A549 (cell line): Measurements from ENCODE around the gene CXXC1. TPM values are rescaled to one million over a fixed set of nuclear protein-coding genes. Genes with fewer than 3 reads are reported as not detected.
"Not testable (repeated sequence)": the region's sequence is repeated elsewhere in the genome, so short reads cannot be mapped to it uniquely, and the experiment has no call there.

ENCODE experiments used
- ATAC-seq, 2 experiments: fragments of 200-7000 bp in 1 of 2; fragments of >200 bp in 1 of 2; cut with Nextera tagmentation in 1 of 2; cut with Tn5 transposase in 1 of 2; 3 replicates each; pipeline versions ENCODE4 v1.8.0 to v1.9.1; 2018 to 2020; ENCODE audit warnings: mild to moderate bottlenecking in 1 of 2, moderate library complexity in 1 of 2
- CTCF ChIA-PET: fragments of 300-600 bp; sonication (Branson Sonifier 250); formaldehyde crosslinking; extraction: SDS; loops from one replicate; lab custom pipeline; 2021; ENCODE audit warnings: antibody characterized with exemption, inconsistent platforms; lab: Yijun Ruan, JAX
- POLR2A ChIA-PET: fragments of 350-600 bp; formaldehyde crosslinking; extraction: SDS; loops from one replicate; lab custom pipeline; 2021; ENCODE audit warnings: antibody characterized with exemption, inconsistent platforms; lab: Yijun Ruan, JAX
- DNase-seq, 2 experiments: peaks; one replicate each; pipeline versions ENCODE4 v3.0.0 to v3.0.0-alpha.2; 2011 to 2016; ENCODE audit warnings: low read depth in 1 of 2, low spot score in 1 of 2
- FAIRE-seq: peaks from 2 replicates; lab custom pipeline; 2011; peaks lifted over from hg19 to GRCh38; lab: Jason Lieb, UNC
- H3K27ac ChIP-seq, 2 experiments: fragments of >200 bp; sonication (Bioruptor Twin); formaldehyde crosslinking; 3 replicates each; pipeline ENCODE4 v1.5.1; 2016 to 2017
- H3K4me1 ChIP-seq: fragments of >200 bp; sonication (Bioruptor Twin); formaldehyde crosslinking; 3 replicates; pipeline ENCODE4 v1.6.1; 2016
- H3K4me2 ChIP-seq: fragments of >200 bp; sonication (Bioruptor Twin); formaldehyde crosslinking; 3 replicates; pipeline ENCODE4 v1.6.1; 2016
- H3K4me3 ChIP-seq: fragments of >200 bp; sonication (Bioruptor Twin); formaldehyde crosslinking; 3 replicates; pipeline ENCODE4 v1.5.1; 2016
- H3K9me3 ChIP-seq: fragments of >200 bp; sonication (Bioruptor Twin); formaldehyde crosslinking; 3 replicates; pipeline ENCODE4 v1.6.1; 2016
- CTCF ChIP-seq: fragments of >200 bp; sonication (Bioruptor Twin); formaldehyde crosslinking; IDR thresholded peaks from 3 replicates; pipeline ENCODE4 v1.5.1; 2016
- E2F6 ChIP-seq: IDR thresholded peaks from 2 replicates; pipeline ENCODE4 v1.6.1; 2012; ENCODE audit warnings: low read depth, borderline replicate concordance
- EHF ChIP-seq: fragments of 250-450 bp; sonication (Bioruptor Pico); IDR thresholded peaks from 2 replicates; pipeline ENCODE4 v1.5.0; 2020; ENCODE audit warnings: mild to moderate bottlenecking
- JUN ChIP-seq, 2 experiments: fragments of >200 bp; sonication (Bioruptor Twin); formaldehyde crosslinking; IDR thresholded peaks; 2 replicates in 1 of 2; 3 replicates in 1 of 2; pipeline ENCODE4 v1.6.1; 2016 to 2017
- JUNB ChIP-seq: fragments of >200 bp; sonication (Bioruptor Twin); formaldehyde crosslinking; IDR thresholded peaks from 2 replicates; pipeline ENCODE4 v1.6.1; 2016
- POLR2AphosphoS2 ChIP-seq: conservative IDR thresholded peaks from 2 replicates; pipeline ENCODE4 v1.6.1; 2012; ENCODE audit warnings: low read length, improper control_type of control experiment, inconsistent platforms
- RARB ChIP-seq: fragments of 250-450 bp; sonication (Bioruptor Pico); IDR thresholded peaks from 2 replicates; pipeline ENCODE4 v1.8.0; 2021; ENCODE audit warnings: mild to moderate bottlenecking, moderate library complexity
- RFX5 ChIP-seq: fragments of 450-650 bp; IDR thresholded peaks from 2 replicates; pipeline ENCODE4 v1.7.1; 2014; ENCODE audit warnings: antibody characterized with exemption, mild to moderate bottlenecking, moderate library complexity
- ZC3H11A ChIP-seq: fragments of 450-650 bp; IDR thresholded peaks from 2 replicates; pipeline ENCODE4 v1.6.1; 2014; ENCODE audit warnings: antibody characterized with exemption, mild to moderate bottlenecking
- WGBS: methylation state at CpG from one replicate; pipeline ENCODE4 v1.1.6; 2017; ENCODE audit errors: missing lambda C conversion rate; 5-methylcytosine and 5-hydroxymethylcytosine counted together
- polyA plus RNA-seq, 4 experiments: library from polyadenylated mRNA; depleted of rRNA in 3 of 4; stranded (reverse); fragments of >200 nt; fragmentation: RNase III in 1 of 4; extraction: RNeasy Plus Mini Kit Qiagen cat#74134 plus additional on column Dnase treatment in 1 of 4; gene quantifications; 2 replicates in 3 of 4; 3 replicates in 1 of 4; pipeline ENCODE4 v1.2.3, GENCODE V29; 2011 to 2017
- TF ChIP-seq, protein P1 (sequence below): fragments of 250-450 bp; sonication (Bioruptor Pico); IDR thresholded peaks from 2 replicates; pipeline ENCODE4 v1.5.0; 2020; ENCODE audit warnings: low read depth, mild to moderate bottlenecking, moderate library complexity

CXXC1 gene
- polyA plus RNA-seq, 2 of the 4 experiments (the other 2 are of a cell fraction) = 21.2 to 54.3 TPM

DNA sequence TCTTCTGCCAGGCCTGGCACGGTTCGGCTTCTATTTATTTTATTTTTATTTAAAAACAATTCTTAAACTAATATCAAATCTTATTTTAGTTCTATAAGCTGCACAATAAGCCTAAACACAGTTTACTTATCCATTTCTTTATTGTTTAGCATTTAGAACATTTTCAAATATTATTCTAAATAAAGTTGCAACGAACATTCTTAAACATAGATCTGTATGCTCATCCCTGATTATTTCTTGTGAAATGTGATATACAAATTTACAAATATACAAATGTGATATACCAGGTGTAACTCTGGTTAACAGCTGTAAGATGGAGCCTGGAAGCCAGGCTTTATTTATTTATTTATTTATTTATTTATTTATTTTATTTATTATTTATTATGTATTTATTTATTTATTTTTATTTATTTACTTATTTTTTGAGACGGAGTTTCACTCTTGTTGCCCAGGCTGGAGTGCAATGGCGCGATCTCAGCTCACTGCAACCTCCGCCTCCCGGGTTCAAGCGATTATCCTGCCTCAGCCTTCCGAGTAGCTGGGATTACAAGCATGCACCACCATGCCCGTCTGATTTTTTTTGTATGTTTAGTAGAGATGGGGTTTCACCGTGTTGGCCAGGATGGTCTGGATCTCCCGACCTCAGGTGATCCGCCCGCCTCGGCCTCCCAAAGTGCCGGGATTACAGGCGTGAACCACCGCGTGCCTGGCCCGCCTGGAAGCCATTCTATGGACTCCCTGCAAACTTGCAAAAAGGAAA lies 1.0 kb upstream of the CXXC1 start:
- peak overlapping the region; percentile 70 for H3K4me3 ChIP-seq
- TF ChIP-seq ZC3H11A = peak; percentile 35
- H3K4me1 ChIP-seq, DNase-seq, POLR2A ChIA-PET, H3K9me3 ChIP-seq, FAIRE-seq, ATAC-seq: not testable (repeated sequence)
- H3K27ac ChIP-seq = peak overlapping the region; percentile 74 to 96; a peak in 5 of 6 replicates
- CTCF ChIA-PET = interaction anchor here (0.6 to 3.3 kb wide), 3 partner anchors 20 to 93 kb away, joined by 3 to 11 read pairs (median 8); no protein-coding TSS in a partner anchor
- WGBS = 69% methylated on average over 21 of the region's 21 CpGs
- peak overlapping the region; percentile 78 for H3K4me2 ChIP-seq

DNA sequence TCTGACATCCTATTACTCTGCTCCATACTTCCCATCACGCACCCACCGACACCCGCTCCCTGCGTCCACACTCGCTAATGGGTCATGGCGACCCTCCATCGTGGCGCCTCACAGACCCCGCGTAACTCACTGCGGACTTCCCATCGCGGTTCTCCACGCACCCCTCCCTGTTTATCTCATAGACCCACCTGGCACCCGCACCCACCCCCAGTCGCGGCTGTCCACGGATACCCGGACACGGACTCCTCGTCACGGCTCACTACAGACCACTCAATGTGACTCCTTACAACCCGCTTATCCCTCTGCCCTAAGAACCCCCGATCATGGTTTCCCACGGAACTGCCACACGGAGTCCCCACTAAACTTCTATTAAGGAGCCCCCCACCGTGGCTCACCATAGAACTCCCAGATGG lies 458 bp downstream of the CXXC1 start:
- ChIA-PET CTCF (no interaction called here), POLR2A (no interaction called here)
- no peaks in the 10 kb centered on the region for H3K9me3 ChIP-seq
- ATAC-seq (peak; percentile 1 to 5; a peak in 3 of 6 replicates), DNase-seq (no peak)
- 1% methylated on average over 15 of the region's 27 CpGs for WGBS
- peak overlapping the region; percentile 90 for H3K4me2 ChIP-seq
- no peak for TF ChIP-seq POLR2AphosphoS2
- TF ChIP-seq E2F6 = no peak
- TF ChIP-seq, protein P1, sequence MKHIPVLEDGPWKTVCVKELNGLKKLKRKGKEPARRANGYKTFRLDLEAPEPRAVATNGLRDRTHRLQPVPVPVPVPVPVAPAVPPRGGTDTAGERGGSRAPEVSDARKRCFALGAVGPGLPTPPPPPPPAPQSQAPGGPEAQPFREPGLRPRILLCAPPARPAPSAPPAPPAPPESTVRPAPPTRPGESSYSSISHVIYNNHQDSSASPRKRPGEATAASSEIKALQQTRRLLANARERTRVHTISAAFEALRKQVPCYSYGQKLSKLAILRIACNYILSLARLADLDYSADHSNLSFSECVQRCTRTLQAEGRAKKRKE = no peak
- TF ChIP-seq JUN (IDR thresholded peaks at IDR 0.05) = no peak
- no peak for TF ChIP-seq RFX5
- no peak for TF ChIP-seq EHF (CRISPR knock-in tag)
- no peak for TF ChIP-seq JUNB
- no peak for TF ChIP-seq RARB (CRISPR knock-in tag)
- TF ChIP-seq, all 56 proteins: peak for 0
- Histone ChIP-seq H3K27ac (peak overlapping the region; percentile 74 to 96), H3K4me1 (peaks cover 9% of the 10 kb centered on the region), H3K4me3 (peak overlapping the region; percentile 70)
- FAIRE-seq = no peak

- ATAC-seq = peak in 1 of 2 experiments; percentile 47; a peak in 3 of 6 replicates
- FAIRE-seq = no peak
- DNase-seq = peak in 1 of 2 experiments; percentile 37
Measured at GRCh38 chr18:50286391-50287027, 983 bp downstream of the CXXC1 start.

More at GRCh38 chr18:50286391-50287027, 983 bp downstream of the CXXC1 start:
- Histone ChIP-seq H3K4me3 (peak overlapping the region; percentile 70), H3K9me3 (no peaks in the 10 kb centered on the region), H3K27ac (peak overlapping the region; percentile 74 to 96), H3K4me2 (peak overlapping the region; percentile 90), H3K4me1 (peaks cover 11% of the 10 kb centered on the region)
- WGBS = 6% methylated on average over 15 of the region's 23 CpGs
- TF ChIP-seq CTCF = no peak
- CTCF ChIA-PET = no interaction called here
- POLR2A ChIA-PET = no interaction called here
